Measurements from ENCODE around the gene CCDC9.
A peak's percentile ranks its signal among the peaks of the same experiment; 100 is the strongest.
"Not testable (repeated sequence)": the region's sequence is repeated elsewhere in the genome, so short reads cannot be mapped to it uniquely, and the experiment has no call there.

CCDC9 gene

DNA sequence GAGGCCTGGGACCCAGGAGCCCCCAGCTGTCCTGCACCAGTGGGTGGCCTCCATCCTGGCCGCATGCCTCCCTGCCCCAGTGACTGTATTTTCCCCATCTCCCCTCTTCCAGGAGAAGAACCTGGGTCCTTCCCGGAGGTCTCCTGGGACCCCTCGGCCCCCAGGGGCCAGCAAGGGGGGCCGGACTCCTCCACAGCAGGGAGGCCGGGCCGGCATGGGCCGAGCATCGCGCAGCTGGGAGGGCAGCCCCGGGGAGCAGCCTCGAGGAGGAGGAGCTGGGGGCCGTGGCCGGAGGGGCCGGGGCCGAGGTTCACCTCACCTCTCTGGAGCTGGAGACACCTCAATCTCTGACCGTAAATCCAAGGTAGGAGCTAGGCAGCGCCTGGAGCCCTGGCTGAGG lies 4.2 kb downstream of the CCDC9 start:
- Histone ChIP-seq H3K36me3 (ENCODE audit: control insufficient read depth, insufficient read depth, low read length) (no peaks in the 10 kb centered on the region), H3K4me3 (ENCODE audit: low read depth, low read length) (no peak overlapping the region), H3K27ac (no peak overlapping the region), H3K4me1 (peaks cover 9% of the 10 kb centered on the region), H2AFZ (no peak overlapping the region), H3K9me3 (ENCODE audit: control insufficient read depth, low read length) (no peaks in the 10 kb centered on the region), H3K4me2 (ENCODE audit: low read length) (no peak overlapping the region), H3K9ac (no peak overlapping the region), H3K79me2 (peaks cover 18% of the 10 kb centered on the region), H3K27me3 (ENCODE audit: control insufficient read depth, insufficient read depth, low read length) (no peaks in the 10 kb centered on the region)
- TF ChIP-seq, protein P1, sequence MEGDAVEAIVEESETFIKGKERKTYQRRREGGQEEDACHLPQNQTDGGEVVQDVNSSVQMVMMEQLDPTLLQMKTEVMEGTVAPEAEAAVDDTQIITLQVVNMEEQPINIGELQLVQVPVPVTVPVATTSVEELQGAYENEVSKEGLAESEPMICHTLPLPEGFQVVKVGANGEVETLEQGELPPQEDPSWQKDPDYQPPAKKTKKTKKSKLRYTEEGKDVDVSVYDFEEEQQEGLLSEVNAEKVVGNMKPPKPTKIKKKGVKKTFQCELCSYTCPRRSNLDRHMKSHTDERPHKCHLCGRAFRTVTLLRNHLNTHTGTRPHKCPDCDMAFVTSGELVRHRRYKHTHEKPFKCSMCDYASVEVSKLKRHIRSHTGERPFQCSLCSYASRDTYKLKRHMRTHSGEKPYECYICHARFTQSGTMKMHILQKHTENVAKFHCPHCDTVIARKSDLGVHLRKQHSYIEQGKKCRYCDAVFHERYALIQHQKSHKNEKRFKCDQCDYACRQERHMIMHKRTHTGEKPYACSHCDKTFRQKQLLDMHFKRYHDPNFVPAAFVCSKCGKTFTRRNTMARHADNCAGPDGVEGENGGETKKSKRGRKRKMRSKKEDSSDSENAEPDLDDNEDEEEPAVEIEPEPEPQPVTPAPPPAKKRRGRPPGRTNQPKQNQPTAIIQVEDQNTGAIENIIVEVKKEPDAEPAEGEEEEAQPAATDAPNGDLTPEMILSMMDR (IDR thresholded peaks at IDR 0.05): no peak

DNA sequence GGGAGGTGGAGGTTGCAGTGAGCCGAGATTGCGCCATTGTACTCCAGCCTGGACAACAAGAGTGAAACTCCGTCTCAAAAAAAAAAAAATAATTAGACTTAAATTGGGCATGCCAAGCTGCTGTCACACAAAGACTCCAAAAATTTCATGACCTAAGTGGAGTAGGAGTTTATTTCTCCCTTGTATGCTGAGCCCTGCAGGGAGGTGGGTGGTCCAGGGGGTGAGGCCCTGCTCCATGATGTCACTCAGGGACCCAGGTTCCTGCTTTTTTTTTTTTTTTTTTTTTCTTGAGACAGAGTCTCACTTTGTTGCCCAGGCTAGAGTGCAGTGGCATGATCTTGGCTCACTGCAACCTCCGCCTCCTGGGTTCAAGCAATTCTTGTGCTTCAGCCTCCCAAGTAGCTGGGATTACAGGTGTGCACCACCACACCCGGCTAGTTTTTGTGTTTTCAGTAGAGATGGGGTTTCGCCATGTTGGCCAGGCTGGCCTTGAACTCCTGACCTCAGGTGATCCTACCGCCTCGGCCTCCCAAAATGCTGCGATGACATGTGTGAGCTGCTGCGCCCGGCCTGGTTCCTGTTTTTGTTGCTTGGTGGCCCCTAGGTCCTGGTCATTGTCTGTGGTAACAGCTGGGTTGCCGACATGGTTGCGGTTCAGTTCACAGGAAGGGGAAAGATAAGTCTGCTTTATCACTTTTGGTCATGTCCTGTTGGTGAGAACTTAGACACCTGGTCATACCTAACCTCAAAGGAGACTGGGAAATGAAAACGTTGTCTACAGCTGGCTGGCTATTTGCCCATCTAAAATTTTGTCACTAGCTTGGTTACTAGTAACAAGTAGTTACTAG lies 5.8 kb downstream of the CCDC9 start:
- not testable (repeated sequence) for H3K27ac ChIP-seq; H3K4me3 ChIP-seq (ENCODE audit: low read depth, low read length); H3K9ac ChIP-seq; H2AFZ ChIP-seq; H3K4me1 ChIP-seq; H3K36me3 ChIP-seq (ENCODE audit: control insufficient read depth, insufficient read depth, low read length); H3K9me3 ChIP-seq (ENCODE audit: control insufficient read depth, low read length); H3K27me3 ChIP-seq (ENCODE audit: control insufficient read depth, insufficient read depth, low read length); H3K4me2 ChIP-seq (ENCODE audit: low read length)
- H3K79me2 ChIP-seq: peaks cover 18% of the 10 kb centered on the region

DNA sequence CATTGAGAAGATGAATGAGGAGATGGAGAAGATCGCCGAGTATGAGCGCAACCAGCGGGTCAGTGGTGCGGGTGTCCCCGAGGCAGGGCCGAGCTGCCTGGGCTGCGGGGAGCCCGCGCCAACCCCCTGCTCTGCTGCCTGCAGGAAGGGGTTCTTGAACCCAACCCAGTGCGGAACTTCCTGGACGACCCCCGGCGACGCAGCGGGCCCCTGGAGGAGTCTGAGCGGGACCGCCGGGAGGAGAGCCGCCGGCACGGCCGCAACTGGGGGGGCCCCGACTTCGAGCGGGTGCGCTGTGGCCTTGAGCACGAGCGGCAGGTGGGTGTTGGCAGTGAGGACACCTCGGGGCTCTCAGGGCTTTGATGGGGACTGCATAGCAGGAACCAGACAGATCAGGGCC lies 8.3 kb downstream of the CCDC9 start:
- no peak overlapping the region for H2AFZ ChIP-seq
- peaks cover 2% of the 10 kb centered on the region for H3K79me2 ChIP-seq
- no peaks in the 10 kb centered on the region for H3K36me3 ChIP-seq (ENCODE audit: control insufficient read depth, insufficient read depth, low read length)
- no peaks in the 10 kb centered on the region for H3K9me3 ChIP-seq (ENCODE audit: control insufficient read depth, low read length)
- no peak overlapping the region for H3K4me2 ChIP-seq (ENCODE audit: low read length)
- no peak overlapping the region for H3K4me3 ChIP-seq (ENCODE audit: low read depth, low read length)
- no peaks in the 10 kb centered on the region for H3K4me1 ChIP-seq
- no peak overlapping the region for H3K27ac ChIP-seq
- TF ChIP-seq, protein P1 (IDR thresholded peaks at IDR 0.05): no peak
- H3K9ac ChIP-seq: no peak overlapping the region
- no peaks in the 10 kb centered on the region for H3K27me3 ChIP-seq (ENCODE audit: control insufficient read depth, insufficient read depth, low read length)

DNA sequence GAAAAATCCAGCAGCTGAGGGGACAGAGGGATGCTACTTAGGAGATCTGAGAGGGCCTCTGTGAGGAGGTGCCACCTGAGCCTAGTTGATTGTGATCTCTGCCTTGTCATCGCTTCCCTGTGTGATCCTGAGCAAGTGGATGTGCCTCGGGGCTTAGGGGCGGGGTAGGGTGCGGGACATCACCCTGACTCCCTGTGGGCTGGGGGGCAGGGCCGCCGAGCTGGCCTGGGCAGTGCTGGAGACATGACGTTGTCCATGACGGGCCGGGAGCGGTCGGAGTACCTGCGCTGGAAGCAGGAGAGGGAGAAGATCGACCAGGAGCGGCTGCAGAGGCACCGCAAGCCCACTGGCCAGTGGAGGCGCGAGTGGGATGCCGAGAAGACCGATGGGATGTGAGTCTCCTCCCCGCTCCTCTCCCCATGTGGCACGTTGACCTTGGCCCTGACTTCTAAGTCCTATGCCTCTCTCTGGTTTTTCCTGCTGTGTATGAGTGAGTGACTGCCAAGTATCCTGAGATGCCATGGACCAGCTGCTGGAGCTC lies 10.1 kb downstream of the CCDC9 start:
- Histone ChIP-seq H3K79me2 (no peaks in the 10 kb centered on the region), H3K9me3 (ENCODE audit: control insufficient read depth, low read length) (no peaks in the 10 kb centered on the region), H3K27me3 (ENCODE audit: control insufficient read depth, insufficient read depth, low read length) (no peaks in the 10 kb centered on the region), H3K36me3 (ENCODE audit: control insufficient read depth, insufficient read depth, low read length) (no peaks in the 10 kb centered on the region), H3K4me3 (ENCODE audit: low read depth, low read length) (no peak overlapping the region), H2AFZ (no peak overlapping the region), H3K27ac (no peak overlapping the region), H3K9ac (no peak overlapping the region), H3K4me1 (no peaks in the 10 kb centered on the region), H3K4me2 (ENCODE audit: low read length) (no peak overlapping the region)
- TF ChIP-seq, protein P1 (IDR thresholded peaks at IDR 0.05): no peak

DNA sequence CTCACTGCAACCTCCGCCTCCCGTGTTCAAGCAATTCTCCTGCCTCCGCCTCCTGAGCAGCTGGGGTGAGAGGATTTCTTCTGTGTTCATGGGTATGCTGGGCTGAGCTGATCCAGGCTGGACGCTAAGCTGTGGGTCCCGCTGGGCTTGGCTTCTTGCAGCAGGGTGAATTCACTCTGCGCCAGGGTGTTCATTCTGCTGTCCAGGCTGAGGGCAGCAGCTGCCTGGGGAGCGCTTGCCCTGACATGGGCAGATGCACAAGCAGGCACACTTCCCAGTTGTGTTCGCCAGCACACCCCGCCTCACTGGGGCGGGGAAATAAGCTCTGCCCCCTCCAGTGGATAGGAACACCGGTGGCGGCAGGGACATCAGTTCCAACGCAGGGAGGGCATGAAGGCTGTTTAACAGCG lies 11.0 kb downstream of the CCDC9 start:
- H3K27me3 ChIP-seq (ENCODE audit: control insufficient read depth, insufficient read depth, low read length): no peaks in the 10 kb centered on the region
- no peaks in the 10 kb centered on the region for H3K4me1 ChIP-seq
- no peaks in the 10 kb centered on the region for H3K9me3 ChIP-seq (ENCODE audit: control insufficient read depth, low read length)
- no peak overlapping the region for H3K9ac ChIP-seq
- no peak overlapping the region for H3K27ac ChIP-seq
- H3K36me3 ChIP-seq (ENCODE audit: control insufficient read depth, insufficient read depth, low read length): no peaks in the 10 kb centered on the region
- peak overlapping the region; percentile 9 for H3K4me3 ChIP-seq (ENCODE audit: low read depth, low read length)
- peak overlapping the region; percentile 9 for H3K4me2 ChIP-seq (ENCODE audit: low read length)
- TF ChIP-seq, protein P1 (IDR thresholded peaks at IDR 0.05): no peak
- H3K79me2 ChIP-seq: no peaks in the 10 kb centered on the region
- H2AFZ ChIP-seq: no peak overlapping the region
